UCSD-AML1 (cell line): ENCODE data around the gene PHC2.

Source experiments
- DNase-seq: peaks from one replicate; lab custom pipeline; 2025; ENCODE audit not compliant: unreplicated experiment; lab: John Stamatoyannopoulos, UW

The PHC2 gene

DNA sequence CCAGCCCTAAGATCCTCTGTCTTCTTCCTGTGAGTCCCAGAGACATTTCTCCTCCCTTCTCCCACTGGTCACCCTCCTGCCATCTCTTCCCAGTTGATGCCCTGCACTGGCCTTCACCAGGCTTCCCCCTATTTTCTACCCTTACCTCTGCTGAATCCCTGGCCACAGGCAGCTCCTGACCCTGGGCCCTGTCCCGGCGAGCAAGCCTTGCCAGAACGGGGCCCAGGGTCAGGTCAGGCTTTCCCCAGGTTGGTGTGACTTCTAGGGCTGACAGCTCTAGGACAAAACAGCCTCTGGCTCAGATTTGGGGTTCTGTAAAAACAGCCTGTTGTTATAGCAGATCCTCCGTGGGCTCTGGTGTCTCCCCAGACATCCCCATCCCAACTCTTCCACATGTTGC lies 57.3 kb downstream of the PHC2 start:
- DNase-seq = no peak

- DNase-seq = no peak
Measured at GRCh38 chr1:33372677-33373076, 58.2 kb downstream of the PHC2 start.

DNA sequence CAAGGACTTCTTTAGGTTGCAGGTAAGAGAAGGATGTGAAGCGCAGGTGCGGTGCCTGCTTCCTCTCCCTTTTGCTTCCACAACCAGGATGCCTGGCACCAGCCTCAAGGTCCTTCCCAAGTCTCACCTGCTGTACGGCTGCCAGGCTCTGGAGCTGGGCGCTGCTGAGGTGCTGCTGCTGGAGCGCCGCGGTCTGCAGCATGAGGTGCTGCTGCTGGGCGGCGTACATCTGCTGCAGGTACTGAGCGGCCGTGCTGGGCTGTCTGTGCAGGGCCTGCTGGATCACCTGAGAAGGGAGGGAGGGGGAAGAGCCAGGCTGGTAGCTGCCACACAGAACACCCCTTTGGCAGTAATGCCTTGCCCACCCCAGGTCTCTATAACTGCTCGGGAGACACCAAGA lies 58.7 kb downstream of the PHC2 start:
- no peak for DNase-seq

DNA sequence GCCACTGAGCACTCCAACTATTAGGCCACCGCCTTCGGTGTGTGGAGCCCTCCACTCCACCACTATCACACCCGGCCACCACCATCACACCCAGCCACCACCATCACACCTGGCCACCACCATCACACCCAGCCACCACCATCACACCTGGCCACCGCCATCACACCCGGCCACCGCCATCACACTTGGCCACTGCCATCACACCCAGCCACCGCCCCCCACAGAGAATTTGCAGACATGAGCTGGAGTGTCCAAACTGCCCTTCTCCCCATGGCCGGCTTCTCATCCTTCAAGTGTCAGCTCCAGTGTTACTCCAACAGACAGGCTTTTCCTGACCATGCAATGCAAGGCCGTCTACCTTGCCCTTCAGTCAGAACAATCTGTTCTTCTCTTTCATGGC lies 59.6 kb downstream of the PHC2 start:
- no peak for DNase-seq

DNA sequence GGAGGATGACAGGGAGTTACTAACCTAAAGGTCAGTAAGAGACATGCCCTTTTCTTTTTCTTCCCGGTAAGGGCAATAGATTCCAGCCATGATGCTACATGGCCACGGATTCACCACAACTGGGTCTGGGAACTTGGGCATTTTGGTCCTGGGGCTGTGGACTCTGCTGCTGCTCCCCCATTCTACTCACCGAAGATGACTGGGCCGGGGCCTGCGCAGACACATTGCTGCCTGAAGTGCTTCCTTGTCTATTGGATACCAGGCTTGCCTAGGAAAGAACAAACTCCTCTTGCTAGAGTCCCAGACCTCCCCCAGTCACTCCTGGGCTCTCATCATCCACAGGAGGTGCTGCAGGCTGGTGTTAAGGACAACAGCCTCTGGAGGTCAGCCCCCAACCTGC lies 60.1 kb downstream of the PHC2 start:
- no peak for DNase-seq

GRCh38 chr1:33370301-33370700 lies 60.6 kb downstream of the PHC2 start:
- no peak for DNase-seq

GRCh38 chr1:33369764-33370163 lies 61.1 kb downstream of the PHC2 start:
- no peak for DNase-seq

DNA sequence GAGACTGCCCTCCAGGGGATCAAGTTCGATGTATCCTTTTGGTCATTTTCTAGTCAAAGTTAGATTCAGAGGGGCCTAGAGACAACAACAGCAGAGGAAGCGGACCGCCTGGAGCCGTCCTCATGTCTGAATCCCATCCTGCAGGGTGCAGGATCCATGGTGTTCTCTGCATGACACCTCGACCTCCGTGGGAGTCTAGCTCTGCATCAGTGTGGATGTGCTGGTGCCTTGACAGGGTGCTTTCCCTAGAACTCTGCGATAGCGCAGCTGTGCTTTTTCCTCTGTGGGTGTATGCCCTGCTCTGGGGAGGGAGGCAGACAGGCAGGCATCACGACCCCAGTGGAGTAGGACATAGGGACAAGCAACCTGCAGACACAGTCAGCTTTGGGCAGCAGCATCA lies 61.8 kb downstream of the PHC2 start:
- DNase-seq = no peak

DNA sequence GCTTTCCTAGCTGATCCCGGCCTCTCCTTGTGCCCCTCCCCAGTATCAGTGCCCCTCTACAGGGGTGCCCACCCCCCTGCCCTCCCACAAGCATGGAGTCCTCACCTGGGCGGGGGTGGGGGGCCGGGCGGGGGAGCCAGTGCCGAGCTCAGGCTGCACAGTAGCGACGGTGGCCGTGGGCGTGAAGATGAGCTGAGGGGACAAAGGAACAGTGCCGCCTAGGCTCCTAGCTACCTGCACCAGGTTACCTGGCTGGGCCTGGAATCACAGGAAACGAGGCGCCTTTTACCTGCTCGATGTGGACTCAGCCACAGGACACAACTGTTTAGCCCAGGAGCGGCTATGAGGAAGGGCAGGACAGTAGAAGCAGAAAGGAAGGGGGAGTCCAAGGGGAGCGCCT lies 62.5 kb downstream of the PHC2 start:
- DNase-seq = no peak

DNA sequence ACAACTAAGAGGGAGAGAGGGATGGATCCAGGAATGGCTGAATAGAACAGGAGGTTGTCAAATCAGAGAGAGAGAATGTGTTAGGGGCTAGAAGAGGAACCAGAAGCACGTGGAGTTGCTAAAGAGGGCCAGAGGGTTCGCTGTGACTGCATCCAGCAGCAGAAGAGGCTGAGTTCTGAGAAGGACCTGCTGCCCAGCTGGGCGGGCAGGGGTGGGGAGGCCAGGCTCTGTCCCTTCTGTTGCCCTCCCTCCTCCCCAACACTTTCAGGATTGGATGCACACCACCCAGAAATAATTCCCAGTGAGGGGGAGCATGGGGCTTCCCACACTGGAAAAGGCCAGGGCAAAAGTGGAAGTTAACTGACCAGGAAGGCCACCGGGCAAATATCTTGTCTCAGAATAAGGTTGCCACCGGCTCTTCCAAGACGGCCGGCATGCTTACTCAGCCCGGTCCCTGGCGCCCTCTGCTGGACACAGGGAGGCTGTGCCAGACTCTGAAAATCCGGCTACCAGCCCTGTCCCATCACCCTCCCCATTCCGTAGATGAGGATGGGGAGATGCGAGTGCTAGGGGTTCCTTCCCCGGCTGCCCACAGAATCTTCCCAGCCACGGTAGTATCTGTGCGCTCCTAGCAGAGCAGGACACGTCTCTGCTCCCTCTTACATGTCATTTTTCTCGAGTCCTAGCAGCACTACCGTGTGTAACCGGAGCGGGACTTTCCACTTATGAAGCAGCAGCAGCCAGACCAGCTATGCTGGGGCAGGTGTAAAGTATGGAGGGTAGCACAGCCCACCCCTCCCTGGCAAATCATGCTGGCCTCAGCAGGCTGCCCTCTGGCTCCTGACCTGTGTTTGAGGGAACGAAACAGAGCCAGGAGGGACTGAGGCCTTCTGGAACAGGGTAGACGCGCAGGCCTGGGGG lies 63.1 kb downstream of the PHC2 start:
- DNase-seq = peak; percentile 79

- no peak for DNase-seq
Measured at GRCh38 chr1:33366762-33367484, 64.0 kb downstream of the PHC2 start.

GRCh38 chr1:33365560-33365997 lies 65.3 kb downstream of the PHC2 start:
- DNase-seq = no peak

DNA sequence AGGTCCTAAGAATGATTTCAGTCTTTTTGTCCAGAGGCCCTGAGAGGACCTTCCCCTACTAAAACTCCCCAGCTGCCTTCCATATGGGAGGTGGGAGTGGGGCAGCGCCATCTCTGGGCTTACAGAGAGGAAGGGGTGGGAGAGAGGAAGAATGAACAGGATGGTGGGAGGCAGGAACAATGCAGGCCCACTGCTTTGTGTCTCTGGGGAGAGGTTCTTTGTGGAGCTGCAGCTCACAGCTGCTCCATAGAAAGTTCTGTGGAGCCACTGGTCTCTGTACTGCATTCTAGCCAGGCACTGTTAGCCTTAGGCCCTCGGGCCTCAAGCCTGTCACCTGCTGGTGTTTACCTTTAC lies 66.4 kb downstream of the PHC2 start:
- DNase-seq = no peak

DNA sequence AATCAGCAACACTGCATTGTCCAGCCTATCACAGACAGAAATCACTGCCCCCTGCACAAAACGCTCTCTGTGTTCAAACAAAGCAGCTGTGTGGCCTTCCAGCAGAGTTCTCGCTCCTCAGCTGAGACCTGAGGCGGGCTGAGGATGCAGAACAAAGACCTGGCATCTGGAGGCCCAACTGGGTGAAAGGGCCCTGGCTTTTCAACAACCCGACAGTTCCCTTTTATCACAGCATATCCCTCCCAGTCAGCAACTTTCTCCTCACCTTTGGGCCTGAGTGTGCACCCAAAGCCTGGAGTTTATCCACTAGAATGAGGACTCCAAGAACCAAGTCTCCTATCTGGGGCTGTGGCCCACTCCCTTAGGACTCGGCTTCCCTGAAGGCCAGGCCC lies 67.4 kb downstream of the PHC2 start:
- no peak for DNase-seq

GRCh38 chr1:33363021-33363420 lies 67.9 kb downstream of the PHC2 start:
- no peak for DNase-seq

DNA sequence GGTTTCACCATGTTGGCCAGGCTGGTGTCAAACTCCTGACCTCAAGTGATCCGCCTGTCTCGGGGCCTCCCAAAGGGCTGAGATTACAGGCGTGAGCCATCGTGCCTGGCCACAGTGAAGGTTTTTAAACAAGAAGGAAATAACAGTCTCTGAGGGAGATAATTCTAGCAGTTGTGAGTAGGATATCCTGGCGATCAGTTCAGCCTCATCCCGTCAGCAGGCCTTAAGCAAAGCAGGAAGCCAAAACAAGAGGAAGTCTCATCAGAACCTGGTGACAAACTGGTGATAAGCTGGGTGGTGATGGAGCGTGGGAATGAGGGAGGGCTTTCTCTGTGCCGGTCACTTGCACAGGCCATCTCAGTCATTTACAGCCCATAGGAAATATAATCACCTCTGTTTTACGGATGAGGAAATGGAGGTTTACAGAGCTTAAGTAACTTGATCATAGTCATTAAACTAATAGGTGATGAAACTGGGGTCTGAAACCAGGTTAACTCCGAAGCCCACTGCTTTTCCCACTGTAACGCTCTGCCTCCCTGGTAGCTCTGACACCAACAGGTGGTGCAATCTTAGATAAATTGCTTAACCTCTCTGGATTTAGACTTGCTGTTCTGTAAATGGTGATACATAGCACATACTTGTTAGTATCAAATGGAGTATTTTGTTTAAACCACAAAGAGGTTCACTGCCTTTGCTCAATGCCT lies 69.2 kb downstream of the PHC2 start:
- DNase-seq = peak; percentile 52

GRCh38 chr1:33360367-33360766 lies 70.5 kb downstream of the PHC2 start:
- DNase-seq = no peak

DNA sequence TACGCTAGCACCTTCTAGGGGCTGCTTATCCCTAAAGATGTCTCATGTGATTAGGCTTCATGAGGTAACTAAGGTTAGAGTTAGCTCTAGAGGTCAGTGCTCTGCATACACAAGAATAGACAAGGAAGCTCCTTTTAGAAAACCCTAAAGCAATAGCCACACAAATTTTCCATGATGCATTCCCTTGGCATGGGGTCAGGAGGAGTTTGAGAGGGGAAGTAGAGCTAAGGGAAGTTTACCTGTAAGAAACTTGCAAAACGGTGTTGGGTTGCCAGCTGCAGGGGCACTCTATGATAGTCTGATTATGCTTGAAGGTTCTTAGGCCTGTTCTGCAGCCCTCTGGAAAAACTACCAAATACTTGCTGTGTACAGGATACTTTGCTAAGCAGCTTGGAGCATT lies 71.0 kb downstream of the PHC2 start:
- DNase-seq = no peak

GRCh38 chr1:33358795-33359503 lies 71.9 kb downstream of the PHC2 start:
- no peak for DNase-seq

- DNase-seq = no peak
Measured at GRCh38 chr1:33358114-33358794, 72.6 kb downstream of the PHC2 start.

GRCh38 chr1:33357099-33357498 lies 73.8 kb downstream of the PHC2 start:
- DNase-seq = no peak
